Effector CD4-positive, alpha-beta T cell (primary cell): ENCODE measurements around the gene ECSIT.

ENCODE experiments used
- DNase-seq: peaks from one replicate; pipeline ENCODE4 v3.0.0-alpha.2; 2020

Gene ECSIT

GRCh38 chr19:11549386-11549953 lies 20.5 kb upstream of the ECSIT start:
- DNase-seq, result no peak

- no peak for DNase-seq
Measured at GRCh38 chr19:11547929-11548700, 19.2 kb upstream of the ECSIT start.

- DNase-seq, result no peak
Measured at GRCh38 chr19:11541238-11541637, 12.3 kb upstream of the ECSIT start.

GRCh38 chr19:11540645-11541044 lies 11.7 kb upstream of the ECSIT start:
- no peak for DNase-seq

- DNase-seq, result no peak
Measured at GRCh38 chr19:11539495-11540365, 10.8 kb upstream of the ECSIT start.

GRCh38 chr19:11538232-11539036 lies 9.5 kb upstream of the ECSIT start, which contains the start of gene CNN1:
Gene CNN1, plus strand, starts transcription at chr19:11538851. Its CDS starts 77 bp downstream, at chr19:11538928.
- no peak for DNase-seq

- DNase-seq, result peak; percentile 72
Measured at GRCh38 chr19:11535792-11536595, 7.1 kb upstream of the ECSIT start.

- no peak for DNase-seq
Measured at GRCh38 chr19:11534948-11535347, 6.0 kb upstream of the ECSIT start.

- DNase-seq, result no peak
Measured at GRCh38 chr19:11534538-11534937, 5.6 kb upstream of the ECSIT start.

GRCh38 chr19:11530432-11530831 lies 1.5 kb upstream of the ECSIT start:
- no peak for DNase-seq

GRCh38 chr19:11519138-11519537 lies 9.8 kb downstream of the ECSIT start:
- no peak for DNase-seq

- DNase-seq, result no peak
Measured at GRCh38 chr19:11513946-11514345, 15.0 kb downstream of the ECSIT start.

- no peak for DNase-seq
Measured at GRCh38 chr19:11510444-11510843, 18.5 kb downstream of the ECSIT start.

GRCh38 chr19:11507370-11508078 lies 21.4 kb downstream of the ECSIT start:
- no peak for DNase-seq

- no peak for DNase-seq
Measured at GRCh38 chr19:11506967-11507366, 22.0 kb downstream of the ECSIT start.

GRCh38 chr19:11506101-11506555 lies 22.8 kb downstream of the ECSIT start:
- DNase-seq, result no peak

- DNase-seq, result peak; percentile 91
Measured at GRCh38 chr19:11505504-11506100, 23.3 kb downstream of the ECSIT start, which contains the start of gene ZNF653. Gene ZNF653, minus strand, starts transcription at chr19:11505839. Its CDS starts 53 bp downstream, at chr19:11505786.

- DNase-seq, result peak; percentile 92
Measured at GRCh38 chr19:11505032-11505503, 23.9 kb downstream of the ECSIT start.

GRCh38 chr19:11504502-11505031 lies 24.4 kb downstream of the ECSIT start:
- DNase-seq, result no peak

GRCh38 chr19:11499890-11500420 lies 29.0 kb downstream of the ECSIT start:
- DNase-seq, result no peak
